SK-N-SH treated with all-trans-retinoic acid at 6 μM for 48 hours (cell line): ENCODE results near the gene SSTR5.

Experiments
- OSR1 ChIP-seq: fragments of 250-450 bp; sonication (Bioruptor Pico); IDR thresholded peaks from 2 replicates; pipeline ENCODE4 v1.8.0; 2022; ENCODE audit warnings: moderate library complexity, mild to moderate bottlenecking, inconsistent platforms
- TCF4 ChIP-seq: fragments of 250-450 bp; sonication (Bioruptor Pico); IDR thresholded peaks from 2 replicates; pipeline ENCODE4 v1.8.0; 2021; ENCODE audit warnings: mild to moderate bottlenecking, moderate library complexity, borderline replicate concordance
- ZFP3 ChIP-seq: fragments of 250-450 bp; sonication (Bioruptor Pico); IDR thresholded peaks from 2 replicates; pipeline ENCODE4 v1.5.0; 2020; ENCODE audit warnings: mild to moderate bottlenecking, moderate library complexity
- ZFP30 ChIP-seq: fragments of 450-650 bp; formaldehyde crosslinking; IDR thresholded peaks from 2 replicates; pipeline ENCODE4 v1.5.0; 2022; ENCODE audit warnings: mild to moderate bottlenecking, moderate library complexity
- TF ChIP-seq, protein P1 (sequence below): fragments of 250-450 bp; sonication (Bioruptor Pico); IDR thresholded peaks from 2 replicates; pipeline ENCODE4 v1.5.1; 2020; ENCODE audit warnings: low read depth, mild to moderate bottlenecking, moderate library complexity
- TF ChIP-seq, protein P2 (sequence below): fragments of 250-450 bp; sonication (Bioruptor Pico); IDR thresholded peaks from 2 replicates; pipeline ENCODE4 v1.5.1; 2021; ENCODE audit warnings: mild to moderate bottlenecking, moderate library complexity

DNA sequence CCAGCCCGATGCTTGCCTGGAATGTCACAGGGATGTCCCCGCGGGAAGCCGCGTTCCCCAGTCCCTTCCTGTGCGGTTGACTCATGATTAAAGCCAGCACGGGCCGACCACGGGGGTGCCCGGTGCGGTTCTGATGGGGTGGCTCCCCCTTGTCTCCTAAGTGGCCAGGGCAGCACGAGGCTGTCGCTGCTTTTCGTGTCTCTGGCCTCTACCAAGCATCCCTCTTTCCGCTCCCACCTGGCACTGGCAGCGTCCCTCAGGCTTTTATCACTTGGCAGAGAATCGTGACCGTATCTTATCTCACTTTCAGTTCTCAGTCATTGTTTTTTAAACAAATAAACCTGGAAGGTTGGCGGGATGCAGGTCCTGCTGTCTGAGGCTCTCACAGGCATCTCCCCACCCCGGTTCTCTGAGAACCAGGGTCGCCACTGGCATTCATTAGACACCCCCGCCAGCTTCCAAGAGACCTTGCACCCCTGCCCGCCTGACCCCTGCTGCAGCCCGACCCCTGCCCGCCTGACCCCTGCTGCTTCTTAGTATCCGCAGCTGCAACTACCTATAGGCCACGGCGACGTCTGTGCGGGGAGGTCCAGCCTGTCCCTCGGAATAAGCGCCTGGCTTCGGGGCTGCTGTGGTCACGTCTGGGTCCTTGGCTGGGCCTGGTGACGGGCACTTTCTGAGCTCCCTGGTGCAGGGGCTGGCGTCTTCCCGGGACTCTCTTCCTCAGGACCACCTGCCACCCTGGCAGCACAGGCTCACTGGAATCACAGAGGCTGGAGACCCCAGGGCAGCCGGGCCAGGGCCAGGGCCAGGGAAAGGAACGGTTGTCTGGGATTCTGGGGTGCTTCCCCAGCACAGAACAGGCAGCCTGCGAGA is 16.0 kb downstream of the SSTR5 start:
- no peak for TF ChIP-seq TCF4 (CRISPR knock-in tag)
- no peak for TF ChIP-seq OSR1 (CRISPR knock-in tag)
- TF ChIP-seq, protein P1, sequence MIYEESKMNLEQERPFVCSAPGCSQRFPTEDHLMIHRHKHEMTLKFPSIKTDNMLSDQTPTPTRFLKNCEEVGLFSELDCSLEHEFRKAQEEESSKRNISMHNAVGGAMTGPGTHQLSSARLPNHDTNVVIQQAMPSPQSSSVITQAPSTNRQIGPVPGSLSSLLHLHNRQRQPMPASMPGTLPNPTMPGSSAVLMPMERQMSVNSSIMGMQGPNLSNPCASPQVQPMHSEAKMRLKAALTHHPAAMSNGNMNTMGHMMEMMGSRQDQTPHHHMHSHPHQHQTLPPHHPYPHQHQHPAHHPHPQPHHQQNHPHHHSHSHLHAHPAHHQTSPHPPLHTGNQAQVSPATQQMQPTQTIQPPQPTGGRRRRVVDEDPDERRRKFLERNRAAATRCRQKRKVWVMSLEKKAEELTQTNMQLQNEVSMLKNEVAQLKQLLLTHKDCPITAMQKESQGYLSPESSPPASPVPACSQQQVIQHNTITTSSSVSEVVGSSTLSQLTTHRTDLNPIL (CRISPR knock-in tag) = no peak
- no peak for TF ChIP-seq ZFP30 (CRISPR knock-in tag)
- no peak for TF ChIP-seq ZFP3 (CRISPR knock-in tag)
- TF ChIP-seq, protein P2, sequence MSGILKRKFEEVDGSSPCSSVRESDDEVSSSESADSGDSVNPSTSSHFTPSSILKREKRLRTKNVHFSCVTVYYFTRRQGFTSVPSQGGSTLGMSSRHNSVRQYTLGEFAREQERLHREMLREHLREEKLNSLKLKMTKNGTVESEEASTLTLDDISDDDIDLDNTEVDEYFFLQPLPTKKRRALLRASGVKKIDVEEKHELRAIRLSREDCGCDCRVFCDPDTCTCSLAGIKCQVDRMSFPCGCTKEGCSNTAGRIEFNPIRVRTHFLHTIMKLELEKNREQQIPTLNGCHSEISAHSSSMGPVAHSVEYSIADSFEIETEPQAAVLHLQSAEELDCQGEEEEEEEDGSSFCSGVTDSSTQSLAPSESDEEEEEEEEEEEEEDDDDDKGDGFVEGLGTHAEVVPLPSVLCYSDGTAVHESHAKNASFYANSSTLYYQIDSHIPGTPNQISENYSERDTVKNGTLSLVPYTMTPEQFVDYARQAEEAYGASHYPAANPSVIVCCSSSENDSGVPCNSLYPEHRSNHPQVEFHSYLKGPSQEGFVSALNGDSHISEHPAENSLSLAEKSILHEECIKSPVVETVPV (CRISPR knock-in tag) = no peak
